H1 (cell line): ENCODE results near the gene MOSMO. TPM values are rescaled to one million over a fixed set of nuclear protein-coding genes. Genes with fewer than 3 reads are reported as not detected.

Source experiments
- EP300 ChIP-seq, 2 experiments: IDR thresholded peaks; 1 replicate in 1 of 2; 2 replicates in 1 of 2; pipeline ENCODE4 v1.6.1; 2011 to 2012; ENCODE audit warnings: low read depth in 2 of 2, low read length in 2 of 2, mild to moderate bottlenecking in 2 of 2, borderline replicate concordance in 1 of 2, inconsistent platforms in 1 of 2, moderate library complexity in 1 of 2
- FOSL1 ChIP-seq: IDR thresholded peaks from 2 replicates; pipeline ENCODE4 v1.6.1; 2011; ENCODE audit warnings: mild to moderate bottlenecking, low read depth, low read length, moderate library complexity; ENCODE audit not compliant: insufficient read depth
- JUN ChIP-seq: IDR thresholded peaks from 2 replicates; pipeline ENCODE4 v1.6.1; 2011; ENCODE audit warnings: low read depth, mild to moderate bottlenecking, improper control_type of control experiment, low read length
- POLR2AphosphoS5 ChIP-seq: IDR thresholded peaks from 2 replicates; pipeline ENCODE4 v1.6.1; 2011; ENCODE audit warnings: low read depth, low read length
- RAD21 ChIP-seq, 2 experiments: IDR thresholded peaks in 1 of 2; conservative IDR thresholded peaks in 1 of 2; 2 replicates each; pipeline ENCODE4 v1.6.1; 2011; ENCODE audit warnings: low read depth in 2 of 2, low read length in 2 of 2, improper control_type of control experiment in 1 of 2, inconsistent platforms in 1 of 2, mild to moderate bottlenecking in 1 of 2, moderate library complexity in 1 of 2
- RNF2 ChIP-seq: fragments of 200-900, 300-1000 bp; sonication (generic); IDR thresholded peaks from 2 replicates; pipeline ENCODE4 v1.7.1; 2016; ENCODE audit warnings: borderline replicate concordance, low read depth, mild to moderate bottlenecking, antibody characterized with exemption, low read length; ENCODE audit not compliant: poor library complexity, severe bottlenecking; ENCODE audit errors: missing control alignments
- SP1 ChIP-seq: IDR thresholded peaks from 2 replicates; pipeline ENCODE4 v1.6.1; 2011; ENCODE audit warnings: low read depth, low read length
- SRF ChIP-seq: IDR thresholded peaks from 2 replicates; pipeline ENCODE4 v1.6.1; 2011; ENCODE audit warnings: mild to moderate bottlenecking, low read depth, low read length, moderate library complexity
- TCF12 ChIP-seq: IDR thresholded peaks from 2 replicates; pipeline ENCODE4 v1.6.1; 2011; ENCODE audit warnings: low read depth, mild to moderate bottlenecking, low read length
- polyA plus RNA-seq, 7 experiments: library from polyadenylated mRNA; depleted of rRNA in 3 of 7; stranded (reverse) in 5 of 7; unstranded in 2 of 7; fragments of >200 nt in 5 of 7; fragments of 200-250 nt in 2 of 7; gene quantifications; 1 replicate in 5 of 7; 2 replicates in 1 of 7; 4 replicates in 1 of 7; pipeline versions ENCODE4 v1.2.1 to v1.2.3, GENCODE V29; 2011 to 2013; ENCODE audit warnings: missing spikeins in 2 of 7, mixed read lengths in 2 of 7
- total RNA-seq: library from RNA; stranded (reverse); fragmentation: NEBNext Ultra II Directional; extraction: Animal tissue kit (Norgen Biotek cat#: 25700); gene quantifications from 2 replicates; pipeline ENCODE4 v1.2.1, GENCODE V29; 2021
- TF ChIP-seq, protein P1 (sequence below): fragments of 300-600 bp; sonication (generic); IDR thresholded peaks from 2 replicates; pipeline ENCODE4 v1.7.1; 2012; ENCODE audit warnings: low read length, moderate library complexity, mild to moderate bottlenecking, inconsistent platforms; ENCODE audit not compliant: insufficient replicate concordance
- TF ChIP-seq, protein P2 (sequence below): IDR thresholded peaks from 2 replicates; pipeline ENCODE4 v1.6.1; 2011; ENCODE audit warnings: low read depth, mild to moderate bottlenecking, low read length; ENCODE audit not compliant: insufficient read depth

The MOSMO gene
- total and polyA plus RNA-seq, 2 of the 8 experiments (the other 6 are each of a cell fraction or from before 2014, with no cell fraction given): 8.6 to 14.8 TPM

DNA sequence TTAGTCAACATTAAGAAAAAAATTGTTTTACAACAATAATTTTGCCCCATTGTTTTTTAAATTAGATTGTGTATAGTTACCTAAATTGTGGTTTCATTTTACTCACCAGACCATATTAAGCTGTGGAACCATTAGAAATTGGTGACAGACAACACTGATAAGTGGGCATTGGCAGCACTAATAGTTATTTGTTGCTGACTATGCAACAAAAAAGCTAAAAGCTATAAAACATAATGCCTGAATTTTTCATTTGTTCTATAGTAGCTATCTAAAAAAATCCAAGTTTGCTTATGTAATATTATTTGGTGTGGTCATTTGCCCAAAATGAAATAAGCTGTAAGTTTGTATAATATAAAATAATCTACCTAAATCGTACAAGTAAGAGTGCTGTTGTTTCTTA lies 70.7 kb downstream of the MOSMO start (continued):
- TF ChIP-seq, protein P1, sequence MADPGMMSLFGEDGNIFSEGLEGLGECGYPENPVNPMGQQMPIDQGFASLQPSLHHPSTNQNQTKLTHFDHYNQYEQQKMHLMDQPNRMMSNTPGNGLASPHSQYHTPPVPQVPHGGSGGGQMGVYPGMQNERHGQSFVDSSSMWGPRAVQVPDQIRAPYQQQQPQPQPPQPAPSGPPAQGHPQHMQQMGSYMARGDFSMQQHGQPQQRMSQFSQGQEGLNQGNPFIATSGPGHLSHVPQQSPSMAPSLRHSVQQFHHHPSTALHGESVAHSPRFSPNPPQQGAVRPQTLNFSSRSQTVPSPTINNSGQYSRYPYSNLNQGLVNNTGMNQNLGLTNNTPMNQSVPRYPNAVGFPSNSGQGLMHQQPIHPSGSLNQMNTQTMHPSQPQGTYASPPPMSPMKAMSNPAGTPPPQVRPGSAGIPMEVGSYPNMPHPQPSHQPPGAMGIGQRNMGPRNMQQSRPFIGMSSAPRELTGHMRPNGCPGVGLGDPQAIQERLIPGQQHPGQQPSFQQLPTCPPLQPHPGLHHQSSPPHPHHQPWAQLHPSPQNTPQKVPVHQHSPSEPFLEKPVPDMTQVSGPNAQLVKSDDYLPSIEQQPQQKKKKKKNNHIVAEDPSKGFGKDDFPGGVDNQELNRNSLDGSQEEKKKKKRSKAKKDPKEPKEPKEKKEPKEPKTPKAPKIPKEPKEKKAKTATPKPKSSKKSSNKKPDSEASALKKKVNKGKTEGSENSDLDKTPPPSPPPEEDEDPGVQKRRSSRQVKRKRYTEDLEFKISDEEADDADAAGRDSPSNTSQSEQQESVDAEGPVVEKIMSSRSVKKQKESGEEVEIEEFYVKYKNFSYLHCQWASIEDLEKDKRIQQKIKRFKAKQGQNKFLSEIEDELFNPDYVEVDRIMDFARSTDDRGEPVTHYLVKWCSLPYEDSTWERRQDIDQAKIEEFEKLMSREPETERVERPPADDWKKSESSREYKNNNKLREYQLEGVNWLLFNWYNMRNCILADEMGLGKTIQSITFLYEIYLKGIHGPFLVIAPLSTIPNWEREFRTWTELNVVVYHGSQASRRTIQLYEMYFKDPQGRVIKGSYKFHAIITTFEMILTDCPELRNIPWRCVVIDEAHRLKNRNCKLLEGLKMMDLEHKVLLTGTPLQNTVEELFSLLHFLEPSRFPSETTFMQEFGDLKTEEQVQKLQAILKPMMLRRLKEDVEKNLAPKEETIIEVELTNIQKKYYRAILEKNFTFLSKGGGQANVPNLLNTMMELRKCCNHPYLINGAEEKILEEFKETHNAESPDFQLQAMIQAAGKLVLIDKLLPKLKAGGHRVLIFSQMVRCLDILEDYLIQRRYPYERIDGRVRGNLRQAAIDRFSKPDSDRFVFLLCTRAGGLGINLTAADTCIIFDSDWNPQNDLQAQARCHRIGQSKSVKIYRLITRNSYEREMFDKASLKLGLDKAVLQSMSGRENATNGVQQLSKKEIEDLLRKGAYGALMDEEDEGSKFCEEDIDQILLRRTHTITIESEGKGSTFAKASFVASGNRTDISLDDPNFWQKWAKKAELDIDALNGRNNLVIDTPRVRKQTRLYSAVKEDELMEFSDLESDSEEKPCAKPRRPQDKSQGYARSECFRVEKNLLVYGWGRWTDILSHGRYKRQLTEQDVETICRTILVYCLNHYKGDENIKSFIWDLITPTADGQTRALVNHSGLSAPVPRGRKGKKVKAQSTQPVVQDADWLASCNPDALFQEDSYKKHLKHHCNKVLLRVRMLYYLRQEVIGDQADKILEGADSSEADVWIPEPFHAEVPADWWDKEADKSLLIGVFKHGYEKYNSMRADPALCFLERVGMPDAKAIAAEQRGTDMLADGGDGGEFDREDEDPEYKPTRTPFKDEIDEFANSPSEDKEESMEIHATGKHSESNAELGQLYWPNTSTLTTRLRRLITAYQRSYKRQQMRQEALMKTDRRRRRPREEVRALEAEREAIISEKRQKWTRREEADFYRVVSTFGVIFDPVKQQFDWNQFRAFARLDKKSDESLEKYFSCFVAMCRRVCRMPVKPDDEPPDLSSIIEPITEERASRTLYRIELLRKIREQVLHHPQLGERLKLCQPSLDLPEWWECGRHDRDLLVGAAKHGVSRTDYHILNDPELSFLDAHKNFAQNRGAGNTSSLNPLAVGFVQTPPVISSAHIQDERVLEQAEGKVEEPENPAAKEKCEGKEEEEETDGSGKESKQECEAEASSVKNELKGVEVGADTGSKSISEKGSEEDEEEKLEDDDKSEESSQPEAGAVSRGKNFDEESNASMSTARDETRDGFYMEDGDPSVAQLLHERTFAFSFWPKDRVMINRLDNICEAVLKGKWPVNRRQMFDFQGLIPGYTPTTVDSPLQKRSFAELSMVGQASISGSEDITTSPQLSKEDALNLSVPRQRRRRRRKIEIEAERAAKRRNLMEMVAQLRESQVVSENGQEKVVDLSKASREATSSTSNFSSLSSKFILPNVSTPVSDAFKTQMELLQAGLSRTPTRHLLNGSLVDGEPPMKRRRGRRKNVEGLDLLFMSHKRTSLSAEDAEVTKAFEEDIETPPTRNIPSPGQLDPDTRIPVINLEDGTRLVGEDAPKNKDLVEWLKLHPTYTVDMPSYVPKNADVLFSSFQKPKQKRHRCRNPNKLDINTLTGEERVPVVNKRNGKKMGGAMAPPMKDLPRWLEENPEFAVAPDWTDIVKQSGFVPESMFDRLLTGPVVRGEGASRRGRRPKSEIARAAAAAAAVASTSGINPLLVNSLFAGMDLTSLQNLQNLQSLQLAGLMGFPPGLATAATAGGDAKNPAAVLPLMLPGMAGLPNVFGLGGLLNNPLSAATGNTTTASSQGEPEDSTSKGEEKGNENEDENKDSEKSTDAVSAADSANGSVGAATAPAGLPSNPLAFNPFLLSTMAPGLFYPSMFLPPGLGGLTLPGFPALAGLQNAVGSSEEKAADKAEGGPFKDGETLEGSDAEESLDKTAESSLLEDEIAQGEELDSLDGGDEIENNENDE: no peak
- no peak for TF ChIP-seq POLR2AphosphoS5
- no peak for TF ChIP-seq FOSL1
- TF ChIP-seq TCF12: no peak
- no peak for TF ChIP-seq SP1
- no peak for TF ChIP-seq EP300 (IDR thresholded peaks at IDR 0.05; ENCODE audit: borderline replicate concordance in 1 of 2, low read depth in 2 of 2, low read length in 2 of 2)
- TF ChIP-seq SRF: no peak
- no peak for TF ChIP-seq RAD21 (IDR thresholded peaks at IDR 0.05 in 1 of 2, conservative IDR thresholded peaks at IDR 0.05 in 1 of 2; ENCODE audit: low read depth in 2 of 2, low read length in 2 of 2)
- TF ChIP-seq, protein P2, sequence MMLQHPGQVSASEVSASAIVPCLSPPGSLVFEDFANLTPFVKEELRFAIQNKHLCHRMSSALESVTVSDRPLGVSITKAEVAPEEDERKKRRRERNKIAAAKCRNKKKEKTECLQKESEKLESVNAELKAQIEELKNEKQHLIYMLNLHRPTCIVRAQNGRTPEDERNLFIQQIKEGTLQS: no peak
- TF ChIP-seq JUN: no peak
- TF ChIP-seq RNF2: no peak
